T1000 (cell line): ENCODE results near the gene MS4A12.
"Not testable (repeated sequence)": the region's sequence is repeated elsewhere in the genome, so short reads cannot be mapped to it uniquely, and the experiment has no call there.

ENCODE experiments used
- DNase-seq: peaks from one replicate; lab custom pipeline; 2025; ENCODE audit warnings: mixed read lengths; lab: John Stamatoyannopoulos, UW

MS4A12 gene

DNA sequence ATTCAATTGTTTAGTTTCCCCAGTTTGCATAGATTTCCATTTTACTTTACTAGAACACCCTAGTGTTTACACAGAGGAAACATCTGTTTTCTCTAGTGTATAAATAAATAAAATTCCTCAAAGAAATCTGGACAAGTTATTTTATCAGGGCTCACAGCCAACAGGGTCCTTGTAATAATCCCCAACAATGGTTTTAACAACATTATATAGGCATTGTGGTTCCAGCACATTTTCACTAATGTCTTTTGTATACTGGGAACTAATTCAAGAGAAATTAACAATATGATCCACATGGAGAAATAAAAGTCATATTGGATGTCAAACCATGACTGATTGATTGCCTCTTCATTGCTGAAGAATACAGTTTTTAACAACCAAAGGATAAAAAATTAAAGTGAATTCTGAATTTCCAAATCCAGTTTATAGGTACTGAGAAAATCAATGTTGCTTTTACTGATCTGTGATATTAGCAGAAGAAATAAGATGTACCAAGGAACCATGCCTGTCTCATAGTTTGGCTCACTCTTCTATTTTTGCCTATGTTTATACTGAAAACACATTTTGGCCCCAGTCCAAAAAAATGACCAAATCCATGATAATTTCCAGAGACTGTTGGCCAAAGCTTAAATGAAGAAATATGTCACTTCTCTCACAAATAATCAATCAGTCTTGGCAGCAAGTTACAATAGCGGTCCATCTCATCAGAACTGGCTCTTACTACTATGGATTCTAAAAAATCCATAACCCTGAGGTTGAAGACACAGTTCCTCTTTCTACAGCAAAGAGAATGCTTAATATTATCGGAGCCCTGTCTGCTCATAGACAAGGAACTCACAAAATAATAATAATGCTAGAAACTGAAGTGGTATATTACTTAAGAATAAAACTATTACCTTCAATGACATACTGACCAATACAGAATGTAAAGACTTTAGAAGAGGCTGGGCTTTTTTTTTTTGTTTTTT, 21.2 kb downstream of the MS4A12 start:
- DNase-seq, result no peak

DNA sequence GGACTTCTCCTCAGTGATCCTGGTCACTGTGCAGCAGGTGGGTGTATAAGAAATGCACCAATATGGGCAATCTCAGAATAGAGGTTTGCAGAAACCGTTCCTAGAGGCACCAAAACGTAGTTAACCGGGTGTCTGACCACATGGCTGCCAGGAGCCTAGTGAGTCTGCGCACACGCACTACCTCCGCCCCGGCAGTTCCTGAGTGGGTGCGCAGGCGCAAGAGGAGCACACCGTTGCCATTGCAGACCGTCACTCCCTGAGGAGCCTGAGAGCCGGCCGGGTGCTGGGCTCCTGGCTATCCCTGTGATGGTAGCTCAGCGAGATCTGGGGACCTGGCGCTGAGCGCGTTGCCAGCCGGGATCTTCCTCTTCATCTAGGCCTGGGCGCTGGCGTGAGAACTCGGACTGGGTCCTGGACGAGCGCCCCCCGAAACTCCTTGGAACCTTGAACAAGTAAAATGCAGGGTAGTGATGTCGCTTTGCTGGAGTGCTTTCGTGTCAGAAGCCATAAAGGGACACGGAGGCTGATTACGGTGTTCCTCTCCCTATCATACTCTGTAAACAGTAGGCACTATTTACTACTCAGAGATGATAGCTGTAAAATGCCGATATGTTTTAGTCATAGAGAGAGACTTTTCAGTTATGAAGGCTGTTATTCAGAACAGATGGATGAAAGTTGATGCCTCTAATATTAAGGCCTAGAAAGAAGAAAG, 22.7 kb downstream of the MS4A12 start, which contains the start of gene MS4A13:
Gene MS4A13, plus strand, starts transcription at position 249 of the 712 bp plus-strand sequence. CDS start 2,692 bp downstream, outside the sequence.
- no peak for DNase-seq

DNA sequence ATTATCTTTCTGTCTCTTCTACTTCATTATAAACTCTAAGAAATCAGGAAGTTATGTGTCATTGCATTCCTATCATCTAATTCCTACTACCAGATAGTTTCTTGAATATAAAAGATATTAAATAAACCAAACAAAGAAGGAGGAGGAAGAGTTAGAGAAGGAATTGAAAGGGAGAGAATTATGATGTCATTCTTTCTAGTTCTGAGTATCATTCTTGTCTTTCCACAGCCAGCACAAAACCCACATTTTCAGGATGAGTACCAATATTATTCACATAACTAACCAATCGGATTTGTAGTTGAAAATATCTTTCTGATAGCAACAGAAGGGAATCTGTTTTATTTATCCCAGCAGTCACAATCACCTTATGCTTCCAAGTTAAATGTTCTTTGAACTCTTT, 35.9 kb downstream of the MS4A12 start:
- no peak for DNase-seq

DNA sequence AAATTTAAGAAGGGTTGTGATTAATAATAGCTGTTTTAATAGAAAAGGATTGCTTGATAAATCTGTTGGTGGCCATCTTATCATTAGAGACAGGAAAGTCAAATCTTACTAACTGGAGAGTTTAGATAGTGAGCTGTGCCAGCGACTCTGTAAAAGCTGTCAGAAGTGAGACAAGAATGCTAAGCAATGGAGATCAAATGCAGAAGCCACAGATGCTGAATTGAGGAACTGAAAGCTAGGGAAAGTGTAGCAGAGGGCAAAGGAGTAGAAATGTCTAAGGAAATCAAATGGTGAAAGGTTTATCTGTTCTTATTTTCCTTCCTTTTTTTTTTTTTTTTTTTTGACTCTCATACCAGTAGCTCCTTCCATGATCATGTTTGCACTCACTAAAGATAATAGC, 36.4 kb downstream of the MS4A12 start:
- DNase-seq, result no peak

DNA sequence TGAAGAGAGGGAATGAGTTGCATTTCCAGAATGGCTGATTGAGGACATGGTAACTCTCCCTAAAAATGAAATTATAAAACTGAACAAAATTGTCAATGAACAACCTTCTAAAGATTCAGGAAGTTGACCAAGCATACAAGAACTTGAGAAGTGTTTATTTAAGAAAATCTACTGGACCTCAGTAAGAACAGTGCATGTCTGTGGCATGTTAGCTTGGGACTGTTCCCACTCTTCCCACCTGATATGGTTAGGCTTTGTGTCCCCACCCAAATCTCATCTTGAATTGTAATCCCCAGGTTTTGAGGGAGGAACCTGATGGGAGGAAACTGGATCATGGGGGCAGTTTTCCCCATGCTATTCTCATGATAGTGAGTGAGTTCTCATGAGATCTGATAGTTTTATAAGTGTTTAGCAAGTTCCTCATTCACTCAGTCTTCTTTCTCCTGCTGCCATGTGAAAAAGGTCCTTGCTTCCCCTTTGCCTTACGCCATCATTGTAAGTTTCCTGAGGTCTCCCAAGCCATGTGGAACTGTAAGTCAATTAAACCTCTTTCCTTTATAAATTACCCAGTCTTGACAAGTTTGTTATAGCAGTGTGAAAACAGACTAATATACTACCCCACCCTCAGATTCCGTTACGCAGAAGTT, 38.0 kb downstream of the MS4A12 start:
- no peak for DNase-seq

DNA sequence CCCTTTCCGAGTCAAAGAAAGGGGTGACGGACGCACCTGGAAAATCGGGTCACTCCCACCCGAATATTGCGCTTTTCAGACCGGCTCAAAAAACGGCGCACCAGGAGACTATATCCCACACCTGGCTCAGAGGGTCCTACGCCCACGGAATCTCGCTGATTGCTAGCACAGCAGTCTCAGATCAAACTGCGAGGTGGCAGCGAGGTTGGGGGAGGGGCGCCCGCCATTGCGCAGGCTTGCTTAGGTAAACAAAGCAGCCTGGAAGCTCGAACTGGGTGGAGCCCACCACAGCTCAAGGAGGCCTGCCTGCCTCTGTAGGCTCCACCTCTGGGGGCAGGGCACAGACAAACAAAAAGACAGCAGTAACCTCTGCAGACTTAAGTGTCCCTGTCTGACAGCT, 39.8 kb downstream of the MS4A12 start:
- not testable (repeated sequence) for DNase-seq

DNA sequence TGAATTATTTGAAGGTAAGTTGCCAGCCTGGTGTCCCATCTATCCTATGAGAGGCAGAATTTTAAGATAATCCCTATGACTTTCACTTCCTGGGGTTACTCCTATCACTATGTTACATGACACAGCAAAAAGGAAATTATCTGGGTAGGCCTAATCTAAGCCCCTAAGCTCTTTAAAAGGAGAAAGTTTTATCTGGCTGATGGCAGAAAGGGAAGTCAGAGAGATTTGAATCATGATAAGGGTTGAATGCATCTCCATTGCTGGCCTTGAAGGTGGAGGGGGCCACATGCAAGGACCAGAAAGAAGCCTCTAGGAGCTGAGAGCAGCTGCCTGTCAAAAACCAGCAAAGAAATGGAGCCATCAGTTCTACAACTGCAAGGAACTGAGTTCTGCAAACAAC, 46.0 kb downstream of the MS4A12 start:
- not testable (repeated sequence) for DNase-seq

DNA sequence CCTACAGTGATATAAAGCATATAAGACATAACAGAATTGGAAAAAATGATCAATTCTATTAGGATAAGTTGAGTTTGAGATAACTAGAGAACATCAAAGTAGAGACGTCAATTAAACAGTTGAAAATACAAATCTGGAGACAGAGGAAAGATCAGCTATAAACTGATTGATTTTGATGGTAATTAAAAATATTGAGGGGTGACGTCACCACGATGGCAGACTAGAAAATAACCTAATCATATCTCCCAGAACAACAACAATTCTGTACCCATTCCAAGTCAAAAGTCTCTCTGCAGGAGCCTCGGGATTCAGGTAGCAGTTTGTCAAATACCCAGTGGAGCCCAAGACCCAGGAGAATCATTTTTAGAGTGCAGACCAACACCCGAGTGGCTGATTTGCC, 51.5 kb downstream of the MS4A12 start:
- DNase-seq, result no peak
